Activated T-helper 1 cell treated with anti-CD3 and anti-CD28 coated beads, Interleukin-2, amount 50 U/mL, for 16 hours (primary cell): Measurements from ENCODE around the gene VWA3A.
A peak's percentile ranks its signal among the peaks of the same experiment; 100 is the strongest.
"Not testable (repeated sequence)": the region's sequence is repeated elsewhere in the genome, so short reads cannot be mapped to it uniquely, and the experiment has no call there.

ENCODE experiments used
- DNase-seq, 2 donors: peaks; one replicate each; pipeline ENCODE4 v3.0.0-alpha.2; 2020; ENCODE audit warnings: low read depth in 1 of 2, low spot score in 1 of 2

Gene VWA3A

DNA sequence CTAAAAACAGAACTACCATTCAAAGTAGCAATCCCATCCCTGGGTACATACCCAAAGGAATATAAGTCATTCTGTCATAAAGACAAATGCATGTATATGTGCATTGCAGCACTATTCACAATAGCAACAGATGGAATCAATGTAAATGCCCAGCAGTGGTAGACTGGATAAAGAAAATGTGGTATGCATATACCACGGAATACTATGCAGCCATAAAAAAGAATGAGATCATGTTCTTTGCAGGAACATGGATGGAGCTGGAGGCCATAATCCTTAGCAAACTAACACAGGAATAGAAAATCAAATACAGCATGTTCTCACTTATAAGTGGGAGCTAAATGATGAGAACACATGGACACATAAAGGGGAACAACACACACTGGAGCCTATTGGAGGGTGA lies 36.2 kb downstream of the VWA3A start:
- not testable (repeated sequence) for DNase-seq

DNA sequence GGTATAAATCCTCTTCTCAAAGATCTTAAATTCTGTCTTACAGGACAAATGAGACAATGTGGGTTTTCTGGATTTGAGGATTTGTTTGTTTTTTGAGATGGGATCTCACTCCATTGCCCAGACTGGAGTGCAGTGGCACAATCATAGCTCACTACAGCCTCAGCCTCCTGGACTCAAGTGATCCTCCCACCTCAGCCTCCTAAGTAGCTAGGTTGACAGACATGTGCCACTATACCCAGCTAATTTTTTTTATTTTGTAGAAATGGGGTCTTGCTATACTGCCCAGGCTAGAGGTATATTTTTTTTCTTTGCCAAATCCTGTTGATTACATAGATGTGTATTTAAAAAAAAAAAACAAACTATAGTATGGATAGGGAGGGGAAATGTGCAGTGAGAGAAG lies 38.2 kb downstream of the VWA3A start:
- no peak for DNase-seq

DNA sequence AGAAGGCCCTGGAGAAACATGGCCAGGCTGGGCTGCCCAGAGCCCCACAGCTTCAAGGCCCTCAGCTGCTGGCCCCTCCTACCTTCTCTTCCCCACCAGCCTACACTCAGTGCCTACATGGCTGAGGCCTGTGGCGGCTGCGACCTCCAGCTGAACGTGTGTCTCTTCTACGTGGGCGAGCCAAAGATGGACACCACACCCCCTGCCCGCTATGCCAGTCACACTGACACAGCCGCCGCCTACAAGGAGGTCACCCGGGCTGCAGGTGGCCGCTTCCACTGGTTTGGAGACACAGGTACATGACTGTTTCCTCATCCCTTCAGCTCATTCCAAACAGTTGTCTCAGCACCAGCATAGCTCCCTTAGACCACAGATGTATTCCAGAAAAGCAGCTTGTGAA lies 40.5 kb downstream of the VWA3A start:
- DNase-seq, result no peak

DNA sequence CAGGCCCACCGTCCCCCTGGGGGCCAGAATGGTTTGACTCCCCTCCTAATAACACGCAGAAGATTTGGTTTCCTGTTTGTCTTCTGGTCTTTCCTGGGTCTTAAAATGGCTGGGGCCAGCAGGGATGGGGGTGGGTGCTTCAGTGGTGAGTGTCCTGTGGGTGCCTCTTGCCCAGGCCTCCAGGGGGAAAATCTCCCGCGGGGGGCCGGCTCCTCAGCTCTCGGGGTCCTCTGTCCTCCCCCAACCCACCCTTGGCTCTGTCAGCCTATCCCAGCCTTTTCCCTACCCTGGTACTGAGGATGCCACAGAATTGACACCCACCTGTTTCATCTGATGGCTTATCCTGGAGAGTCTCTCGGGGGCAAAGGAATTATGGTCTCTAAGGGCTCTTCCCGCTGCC lies 46.1 kb downstream of the VWA3A start:
- no peak for DNase-seq

DNA sequence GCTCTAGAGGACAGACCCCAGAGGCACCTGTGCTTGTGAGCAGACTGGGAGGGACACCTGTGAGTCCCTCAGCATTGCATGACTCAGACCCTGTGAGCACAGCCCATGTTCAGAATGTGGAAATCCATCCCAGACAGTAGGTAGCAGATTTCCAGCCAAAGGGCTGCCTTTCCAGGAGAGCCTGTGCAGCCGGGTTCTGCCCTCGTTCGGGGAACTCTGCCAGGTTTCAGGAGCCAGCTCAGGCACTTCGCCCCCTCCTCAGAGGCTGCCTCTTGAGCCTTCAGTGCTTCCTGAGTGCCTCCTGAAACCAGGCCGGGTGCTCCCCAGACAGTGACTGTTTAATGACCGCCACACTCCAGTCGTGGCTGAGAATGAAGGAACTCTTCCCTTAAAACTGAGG lies 46.7 kb downstream of the VWA3A start:
- DNase-seq, result no peak

DNA sequence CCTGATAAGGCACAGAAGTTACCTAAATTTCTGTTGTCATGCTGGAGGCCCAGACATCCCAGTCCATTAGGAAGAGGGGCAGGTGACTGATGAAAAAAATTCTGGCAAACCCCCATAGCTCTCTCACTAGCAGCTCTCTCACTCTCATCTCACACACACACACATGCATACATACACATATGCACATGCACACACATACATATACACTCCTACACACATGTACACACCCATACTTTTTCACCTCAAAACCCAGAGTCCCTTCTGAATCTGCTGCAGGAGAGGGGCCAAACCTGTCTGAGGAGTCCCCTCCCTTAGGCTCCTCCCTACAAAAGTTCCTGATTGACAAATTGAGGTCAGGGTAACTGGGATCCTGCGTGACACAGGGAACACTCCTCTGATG lies 47.4 kb downstream of the VWA3A start:
- no peak for DNase-seq

DNA sequence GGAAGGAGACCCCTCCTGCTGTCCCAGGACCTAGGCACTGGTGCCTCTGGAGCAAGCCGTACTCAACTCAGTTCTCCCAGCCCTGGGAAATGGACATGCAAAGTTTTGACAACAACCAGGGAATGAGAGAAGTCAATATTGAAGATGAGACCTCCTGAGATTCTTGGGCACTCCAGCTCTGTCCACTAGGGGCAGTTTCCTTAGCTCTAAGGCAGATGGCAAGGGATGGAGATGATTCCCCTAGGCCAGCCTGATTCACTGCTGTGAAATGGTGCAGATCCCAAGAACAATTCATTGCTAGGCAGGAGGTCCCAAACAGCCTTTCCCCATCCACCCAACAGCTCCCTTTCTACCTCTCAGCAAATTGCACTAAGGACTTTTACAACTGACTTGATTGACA lies 49.4 kb downstream of the VWA3A start:
- DNase-seq, result no peak

DNA sequence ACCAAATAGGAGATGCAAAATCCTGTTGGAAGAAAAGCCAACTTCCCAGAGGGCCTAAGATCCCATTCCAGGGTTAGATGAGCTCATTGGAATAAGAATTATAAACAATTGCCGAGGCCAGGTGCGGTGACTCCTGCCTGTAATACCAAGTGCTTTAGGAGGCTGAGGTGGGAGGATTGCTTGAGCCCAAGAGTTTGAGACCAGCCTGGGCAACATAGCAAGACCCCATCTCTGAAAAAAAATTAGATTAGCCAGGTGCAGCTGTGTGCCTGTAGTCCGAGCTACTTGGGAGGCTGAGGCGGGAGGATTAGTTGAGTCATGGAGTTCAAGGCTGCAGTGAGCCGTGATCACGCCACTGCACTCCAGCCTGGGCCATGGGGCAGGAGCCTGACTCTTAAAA lies 52.2 kb downstream of the VWA3A start:
- no peak for DNase-seq

DNA sequence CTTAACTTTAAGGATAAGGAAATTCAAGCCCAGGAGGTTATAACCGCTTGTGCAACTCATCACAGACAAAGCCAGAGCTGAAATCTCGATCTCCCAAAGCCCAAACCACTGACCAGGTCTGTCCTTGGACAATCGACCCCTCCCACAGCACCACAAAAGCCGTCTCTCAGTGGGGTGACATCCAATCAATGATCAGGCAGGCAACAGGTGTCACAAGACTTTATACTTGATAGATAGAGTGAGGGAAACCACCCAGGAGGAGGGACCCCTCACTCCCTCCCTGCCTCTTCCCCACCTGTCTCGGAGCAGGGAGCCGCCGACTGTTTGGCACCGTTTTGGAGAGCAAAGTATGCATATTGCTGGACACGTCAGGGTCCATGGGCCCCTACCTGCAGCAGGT lies 55.5 kb downstream of the VWA3A start:
- DNase-seq, result no peak

DNA sequence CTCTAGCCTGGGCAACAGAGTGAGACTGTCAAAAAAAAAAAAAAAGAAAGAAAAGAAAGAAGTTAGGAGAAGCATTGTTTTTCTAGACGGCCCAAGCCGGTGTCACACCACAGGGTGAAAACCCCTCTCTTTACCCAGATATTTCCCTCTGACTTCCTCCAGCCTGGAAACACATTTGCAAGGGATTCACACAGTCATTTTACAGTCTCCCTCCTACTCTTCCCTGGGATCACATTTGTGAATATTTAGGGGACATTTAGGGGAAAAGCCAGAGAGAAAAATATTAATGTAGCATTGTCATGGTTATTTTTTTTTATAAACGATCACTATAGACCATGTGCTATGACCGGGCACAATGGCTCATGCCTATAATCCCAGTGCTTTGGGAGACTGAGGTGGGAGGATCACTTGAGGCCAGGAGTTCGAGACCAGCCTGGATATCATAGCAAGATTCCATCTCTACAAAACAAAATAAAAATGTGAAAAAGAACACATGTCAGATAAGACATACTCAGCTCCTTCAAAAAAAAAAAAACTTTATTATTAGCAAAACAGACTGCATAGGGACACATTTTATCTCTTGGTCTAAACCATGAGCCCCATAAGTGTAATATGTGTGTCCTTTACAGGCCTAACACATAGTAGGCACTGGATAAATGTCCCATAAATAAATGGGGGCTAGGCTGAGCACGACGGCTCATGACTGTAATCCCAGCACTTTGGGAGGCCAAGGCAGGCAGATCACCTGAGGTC lies 59.1 kb downstream of the VWA3A start:
- no peak for DNase-seq

DNA sequence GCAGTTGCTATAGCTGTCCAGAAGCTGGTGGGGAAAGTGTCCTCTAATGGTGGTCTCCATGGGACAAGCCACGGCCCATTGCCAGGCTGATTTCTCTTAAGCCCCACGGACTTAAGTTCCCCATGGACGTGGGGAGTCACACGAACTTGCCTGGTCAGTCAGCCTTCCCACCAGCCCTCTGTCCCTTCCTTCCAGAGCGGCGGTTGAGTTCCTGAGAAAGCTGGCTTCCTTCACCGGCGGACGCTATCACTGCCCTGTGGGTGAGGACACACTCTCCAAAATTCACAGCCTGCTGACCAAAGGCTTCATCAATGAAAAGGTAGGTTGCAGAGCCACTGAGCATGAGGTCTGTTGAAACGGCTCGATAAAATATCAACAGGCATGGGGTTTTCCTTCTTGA lies 60.0 kb downstream of the VWA3A start:
- no peak for DNase-seq

DNA sequence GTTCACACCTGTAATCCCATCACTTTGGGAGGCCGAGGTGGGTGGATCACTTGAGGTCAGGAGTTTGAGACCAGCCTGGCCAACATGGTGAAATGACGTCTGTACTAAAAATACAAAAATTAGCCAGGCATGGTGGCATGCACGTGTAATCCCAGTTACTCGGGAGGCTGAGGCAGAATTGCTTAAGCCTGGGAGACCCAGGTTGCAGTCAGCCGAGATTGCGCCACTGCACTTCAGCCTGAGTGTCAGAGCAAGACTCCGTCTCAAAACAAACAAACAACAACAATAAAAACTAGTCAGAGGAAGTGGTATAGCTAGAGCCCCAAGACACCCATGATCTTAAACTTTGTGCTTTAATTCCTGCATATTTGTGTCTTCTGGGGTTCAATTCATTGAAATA lies 60.7 kb downstream of the VWA3A start:
- DNase-seq, result not testable (repeated sequence)

DNA sequence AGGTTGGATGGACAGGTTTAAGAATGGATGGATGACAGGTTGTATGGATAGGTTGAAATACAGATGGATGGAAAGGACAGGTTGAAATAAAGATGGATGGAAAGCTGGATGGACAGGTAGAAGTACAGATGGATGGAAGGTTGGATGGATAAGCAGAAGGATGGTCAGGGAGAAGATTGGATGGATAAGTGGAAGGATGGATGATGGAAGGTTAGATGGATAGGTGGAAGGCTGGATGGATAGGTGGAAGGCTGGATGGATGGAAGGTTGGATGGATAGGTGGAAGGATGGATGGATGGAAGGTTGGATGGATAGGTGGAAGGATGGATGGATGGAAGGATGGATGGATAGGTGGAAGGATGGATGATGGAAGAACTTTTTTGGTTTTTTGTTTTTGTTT lies 69.1 kb downstream of the VWA3A start:
- no peak for DNase-seq

DNA sequence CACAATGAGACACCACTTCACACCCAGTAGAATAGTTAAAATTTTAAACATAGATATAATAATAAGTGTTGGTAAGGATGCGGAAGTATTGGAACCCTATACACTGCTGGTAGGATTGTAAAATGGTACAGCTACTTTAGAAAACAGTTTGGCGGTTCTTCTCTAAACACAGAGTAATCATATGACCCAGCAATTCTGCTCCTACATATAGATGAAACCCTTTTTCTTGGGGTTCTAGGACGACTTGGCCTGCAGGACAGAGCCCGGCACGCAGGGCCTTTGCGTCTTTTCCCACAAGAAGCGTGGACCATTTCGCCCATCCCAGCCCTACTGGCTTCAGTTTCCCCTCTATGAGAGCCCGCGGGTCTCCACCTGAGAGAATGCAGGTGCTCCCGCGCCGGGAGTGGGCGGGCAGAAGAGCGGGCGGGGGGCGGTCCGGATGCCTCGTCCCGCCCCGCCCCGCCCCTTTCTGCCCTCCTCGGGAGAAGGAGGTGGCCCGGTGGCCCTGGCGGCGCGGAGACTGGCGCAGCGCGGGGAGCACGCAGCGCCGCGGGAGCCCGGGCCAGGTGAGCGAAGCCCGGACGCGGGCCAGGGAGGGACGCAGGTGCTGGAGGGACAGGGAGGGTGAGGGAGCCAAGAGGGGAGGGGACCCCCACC lies 69.8 kb downstream of the VWA3A start, which contains the start of gene SDR42E2:
Gene SDR42E2 (plus strand): TSS at position 508 of the 657 bp plus-strand sequence. CDS start 3,077 bp downstream, outside the sequence.
- DNase-seq, result peak in 1 of 2 donors; percentile 15

DNA sequence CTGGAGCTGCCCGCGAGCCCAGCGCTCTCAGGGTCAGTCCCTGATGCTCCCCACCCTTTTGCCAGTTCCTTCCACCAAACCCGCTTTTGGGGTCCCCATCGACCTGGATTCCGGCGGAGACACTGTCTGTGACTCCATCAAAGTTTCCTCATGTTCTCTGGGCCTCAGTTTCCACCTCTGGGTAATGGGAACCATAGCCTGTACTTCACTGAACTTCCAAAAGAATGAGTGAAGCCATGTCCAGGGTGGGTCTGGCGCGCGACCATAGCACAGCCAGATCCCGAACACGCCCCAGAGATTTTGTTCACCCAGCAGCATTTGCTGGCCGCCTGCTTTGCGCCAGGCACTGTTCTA lies 70.3 kb downstream of the VWA3A start:
- DNase-seq, result no peak

DNA sequence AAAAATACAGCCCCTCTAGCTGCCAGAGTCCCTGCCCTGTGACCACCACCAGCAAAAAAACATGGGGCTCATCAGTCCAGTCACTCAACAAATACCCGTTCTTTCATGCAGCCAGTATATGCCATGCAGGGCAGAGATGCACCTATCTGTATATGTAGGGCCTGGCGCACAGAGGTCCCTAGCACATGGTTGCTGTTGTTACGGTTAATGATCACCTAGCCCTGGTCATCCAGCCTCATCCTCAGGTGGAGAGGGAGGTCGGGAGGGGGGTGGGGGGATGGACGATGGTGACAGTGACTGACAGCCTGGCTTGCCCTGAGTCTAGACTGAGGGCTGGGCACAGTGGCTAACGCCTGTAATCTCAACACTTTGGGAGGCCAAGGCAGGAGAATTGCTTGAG lies 71.5 kb downstream of the VWA3A start:
- no peak for DNase-seq

DNA sequence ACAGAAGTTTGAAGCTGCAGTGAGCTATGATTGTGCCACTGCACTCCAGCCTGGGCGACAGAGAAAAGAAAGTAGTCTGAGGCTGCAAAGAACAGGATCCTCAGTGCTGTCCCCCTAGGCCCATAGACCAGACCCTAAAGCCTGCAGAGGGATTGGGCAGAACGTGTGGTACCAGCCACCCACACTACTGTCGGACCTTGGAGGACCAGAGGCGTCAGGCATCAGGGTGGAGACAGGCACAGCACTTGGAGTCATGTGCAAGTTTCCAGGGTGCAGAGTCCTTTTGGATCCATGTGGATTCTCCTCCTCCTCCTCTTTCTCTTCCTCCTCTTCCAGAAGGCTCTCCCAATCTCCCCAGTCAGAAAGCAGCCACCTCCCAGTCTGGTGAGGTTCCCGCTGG lies 72.1 kb downstream of the VWA3A start:
- no peak for DNase-seq

DNA sequence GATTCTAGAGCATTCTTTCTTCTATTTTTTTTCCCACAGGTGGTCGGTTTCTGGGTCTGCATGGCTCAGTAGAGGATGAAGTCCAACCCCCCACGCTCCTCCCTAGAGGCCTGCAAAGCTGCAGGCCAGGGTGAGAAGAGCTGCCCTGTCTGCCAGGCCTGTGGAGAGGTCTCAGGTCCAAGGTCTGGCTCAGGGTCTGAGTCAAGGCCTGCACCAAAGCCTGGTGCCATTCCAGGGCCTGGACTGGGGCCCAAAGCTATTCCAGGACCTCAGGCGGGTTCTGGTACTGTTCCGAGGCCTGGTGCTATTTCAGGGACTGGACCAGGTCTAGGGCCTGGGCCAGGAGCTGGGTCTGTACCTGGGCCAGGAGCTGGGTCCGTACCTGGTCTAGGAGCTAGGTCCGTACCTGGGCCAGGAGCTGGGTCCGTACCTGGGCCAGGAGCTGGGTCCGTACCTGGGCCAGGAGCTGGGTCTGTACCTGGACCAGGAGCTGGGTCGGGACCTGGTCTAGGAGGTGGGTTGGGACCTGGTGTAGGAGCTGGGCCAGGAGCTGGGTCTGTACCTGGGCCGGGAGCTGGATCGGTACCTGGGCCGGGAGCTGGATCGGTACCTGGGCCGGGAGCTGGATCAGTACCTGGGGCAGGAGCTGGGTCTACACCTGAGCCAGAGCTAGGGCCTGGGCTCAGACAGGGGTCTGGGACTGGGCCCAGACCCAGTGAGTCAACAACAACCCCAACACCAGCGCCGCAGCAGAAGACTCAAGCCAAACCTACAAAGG lies 73.4 kb downstream of the VWA3A start:
- no peak for DNase-seq

DNA sequence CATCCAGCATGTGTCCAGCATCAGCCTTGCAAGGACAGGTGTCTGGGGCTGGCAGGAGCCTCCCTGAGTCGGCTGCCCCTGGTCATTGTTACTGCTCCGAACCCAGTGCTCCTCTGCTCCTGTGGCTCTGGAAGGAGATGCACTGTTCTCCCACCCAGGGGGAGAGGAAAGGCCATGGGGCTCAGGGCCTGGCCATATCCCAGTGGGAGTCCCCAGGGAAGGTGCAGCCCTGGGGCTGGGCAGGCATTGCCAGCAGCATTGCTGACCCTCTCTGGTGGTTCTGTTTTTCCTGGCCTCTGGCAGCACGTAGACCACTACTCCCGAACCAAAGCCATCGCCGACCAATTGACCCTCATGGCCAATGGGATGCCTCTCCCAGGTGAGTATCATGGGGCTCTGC lies 79.6 kb downstream of the VWA3A start:
- no peak for DNase-seq

DNA sequence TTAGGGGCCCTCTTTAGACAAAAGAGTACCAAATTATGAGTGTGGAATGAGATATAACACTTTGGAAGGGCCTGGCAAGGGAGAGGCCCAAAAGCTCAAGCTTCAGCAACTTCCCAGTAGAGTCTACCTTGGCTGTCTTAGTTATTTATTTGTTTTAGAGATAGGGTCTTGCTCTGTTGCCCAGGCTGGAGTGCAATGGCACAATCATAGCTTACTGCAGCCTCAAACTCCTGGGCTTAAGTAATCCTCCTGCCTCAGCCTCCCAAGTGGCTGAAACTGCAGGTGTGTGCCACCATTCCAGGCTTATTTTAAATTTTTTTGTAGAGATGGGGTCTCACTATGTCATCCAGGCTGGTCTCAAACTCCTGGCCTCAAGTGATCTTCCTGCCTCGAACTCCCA lies 80.3 kb downstream of the VWA3A start:
- not testable (repeated sequence) for DNase-seq

DNA sequence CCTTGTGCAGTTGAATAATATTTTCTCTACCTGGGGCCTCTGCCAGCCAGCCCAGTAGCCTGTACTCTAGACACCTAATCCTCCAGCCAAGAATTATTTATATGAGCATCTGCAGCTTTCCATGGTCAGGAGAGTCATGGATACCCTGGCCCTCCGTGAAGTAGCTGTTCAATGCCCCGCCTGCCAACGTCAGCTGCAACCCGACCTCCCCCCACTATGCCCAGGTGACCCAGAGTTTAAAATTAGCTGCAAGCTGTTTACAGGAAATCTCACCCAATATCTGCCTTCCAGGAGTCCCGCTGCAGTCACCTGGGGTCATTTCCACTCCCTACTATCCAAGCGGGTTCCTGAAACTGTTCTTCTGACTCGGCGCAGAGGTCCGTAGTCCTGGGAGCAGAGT lies 82.3 kb downstream of the VWA3A start:
- DNase-seq, result no peak
